Lung (tissue), 12 donors: ENCODE results near the gene NEIL3. TPM values are rescaled to one million over a fixed set of nuclear protein-coding genes. Genes with fewer than 3 reads are reported as not detected.

Experiments
- ATAC-seq: fragments of 200-7000 bp; cut with Tn5 transposase; one replicate; pipeline ENCODE4 v1.9.1; 2020; ENCODE audit warnings: moderate number of reproducible peaks; ENCODE audit not compliant: insufficient read depth, low FRiP score
- DNase-seq, 3 donors: peaks; one replicate each; pipeline ENCODE4 v3.0.0-alpha.2; 2013 to 2017
- H3K27ac ChIP-seq, 2 donors: one replicate each; pipeline ENCODE4 v1.5.1; 2013; ENCODE audit warnings: mild to moderate bottlenecking in 2 of 2, moderate library complexity in 2 of 2, control low read depth in 1 of 2, inconsistent platforms in 1 of 2, low read depth in 1 of 2, low read length in 1 of 2
- H3K27me3 ChIP-seq, 3 donors: one replicate each; pipeline ENCODE4 v1.5.1; 2013; ENCODE audit warnings: low read length in 2 of 3; ENCODE audit not compliant: control insufficient read depth in 3 of 3, insufficient read depth in 3 of 3
- H3K36me3 ChIP-seq, 4 donors: one replicate each; pipeline ENCODE4 v1.5.1; 2013; ENCODE audit warnings: low read length in 4 of 4, mild to moderate bottlenecking in 1 of 4, moderate library complexity in 1 of 4; ENCODE audit not compliant: control insufficient read depth in 4 of 4, insufficient read depth in 4 of 4
- H3K4me1 ChIP-seq, 5 donors: one replicate each; pipeline ENCODE4 v1.5.1; 2013; ENCODE audit warnings: low read length in 5 of 5, mild to moderate bottlenecking in 2 of 5, moderate library complexity in 1 of 5; ENCODE audit not compliant: control insufficient read depth in 5 of 5, insufficient read depth in 5 of 5
- H3K4me3 ChIP-seq: one replicate; pipeline ENCODE4 v1.5.1; 2013; ENCODE audit warnings: mild to moderate bottlenecking, control low read depth, moderate library complexity
- H3K9ac ChIP-seq, 2 donors: one replicate each; pipeline ENCODE4 v1.5.1; 2013; ENCODE audit warnings: low read length in 2 of 2, control low read depth in 1 of 2; ENCODE audit not compliant: insufficient read depth in 1 of 2
- H3K9me3 ChIP-seq, 4 donors: one replicate each; pipeline ENCODE4 v1.5.1; 2013; ENCODE audit warnings: low read length in 3 of 4, mild to moderate bottlenecking in 1 of 4, moderate library complexity in 1 of 4; ENCODE audit not compliant: control insufficient read depth in 4 of 4, insufficient read depth in 3 of 4
- WGBS, 2 donors: extraction: QIAGEN DNeasy Blood & Tissue Kit; methylation state at CpG; one replicate each; pipeline ENCODE4 v1.1.7; 2013; 5-methylcytosine and 5-hydroxymethylcytosine counted together
- polyA plus RNA-seq, 2 donors: library from polyadenylated mRNA; stranded (reverse); fragments of 200-250 nt; gene quantifications; one replicate each; pipeline ENCODE4 v1.2.1, GENCODE V29; 2013
- total RNA-seq, 2 donors: library from RNA; depleted of rRNA in 1 of 2; stranded (reverse); fragments of >200 nt in 1 of 2; gene quantifications; one replicate each; pipeline ENCODE4 v1.2.1, GENCODE V29; 2014 to 2021
- TF ChIP-seq, protein P1 (sequence below): IDR thresholded peaks from 2 replicates; pipeline ENCODE4 v1.5.1; 2012; ENCODE audit warnings: mild to moderate bottlenecking; ENCODE audit errors: control extremely low read depth, extremely low read depth
- donor health status: control.
- donor health status: control.
- donor health status: Bipolar disorder and iron deficiency.
- donor health status: healthy.
- donor health status: DM: yes; HTN: yes; CAD: no.

Gene NEIL3
- total and polyA plus RNA-seq, 4 donors = 0.22 to 2.0 (median 0.32) TPM

DNA sequence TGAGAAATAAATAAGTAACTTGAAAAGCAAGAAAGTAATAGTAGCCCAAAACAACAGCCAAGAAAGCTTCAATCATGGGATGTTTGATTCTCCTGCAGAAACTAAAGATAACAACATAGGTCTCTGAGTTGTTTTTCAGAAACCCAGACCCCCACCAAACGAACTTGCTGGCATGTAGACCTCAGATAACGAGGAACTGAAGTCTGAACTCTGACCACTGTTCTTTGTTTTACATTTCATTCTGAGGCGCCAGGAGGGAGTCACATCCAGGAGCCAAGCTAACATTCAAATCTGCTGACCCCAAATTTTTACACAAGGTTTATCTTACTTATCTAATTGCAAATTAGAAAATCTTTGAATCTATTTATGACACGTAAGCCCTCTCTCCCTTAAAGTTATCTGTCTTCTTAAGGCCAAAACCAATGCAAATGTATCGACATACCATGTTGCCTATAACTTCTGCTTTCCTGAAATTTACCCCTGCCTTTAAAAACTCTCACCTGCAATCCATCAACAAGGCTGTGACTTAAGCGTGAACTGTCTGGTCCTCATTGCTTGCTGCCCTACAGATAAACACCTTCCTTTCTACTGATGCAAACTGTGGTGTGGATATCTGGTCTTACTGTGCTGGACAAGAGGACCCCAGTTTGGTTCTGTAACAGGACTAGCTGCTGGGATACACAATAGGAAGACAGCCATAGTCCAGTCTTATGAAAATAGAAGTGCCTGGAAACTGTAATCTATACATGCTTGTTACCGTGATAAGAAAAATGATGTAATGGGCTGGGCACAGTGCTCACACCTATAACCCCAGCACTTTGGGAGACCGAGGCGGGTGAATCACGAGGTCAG lies 37.5 kb upstream of the NEIL3 start:
- Histone ChIP-seq H3K4me1 (no peaks in the 10 kb centered on the region), H3K27ac (no peak overlapping the region), H3K27me3 (no peaks in the 10 kb centered on the region), H3K9ac (no peak overlapping the region), H3K4me3 (no peak overlapping the region), H3K9me3 (peaks cover 0 to 8% (median 1%) of the 10 kb centered on the region in 4 donors), H3K36me3 (no peaks in the 10 kb centered on the region)
- DNase-seq = no peak
- TF ChIP-seq, protein P1, sequence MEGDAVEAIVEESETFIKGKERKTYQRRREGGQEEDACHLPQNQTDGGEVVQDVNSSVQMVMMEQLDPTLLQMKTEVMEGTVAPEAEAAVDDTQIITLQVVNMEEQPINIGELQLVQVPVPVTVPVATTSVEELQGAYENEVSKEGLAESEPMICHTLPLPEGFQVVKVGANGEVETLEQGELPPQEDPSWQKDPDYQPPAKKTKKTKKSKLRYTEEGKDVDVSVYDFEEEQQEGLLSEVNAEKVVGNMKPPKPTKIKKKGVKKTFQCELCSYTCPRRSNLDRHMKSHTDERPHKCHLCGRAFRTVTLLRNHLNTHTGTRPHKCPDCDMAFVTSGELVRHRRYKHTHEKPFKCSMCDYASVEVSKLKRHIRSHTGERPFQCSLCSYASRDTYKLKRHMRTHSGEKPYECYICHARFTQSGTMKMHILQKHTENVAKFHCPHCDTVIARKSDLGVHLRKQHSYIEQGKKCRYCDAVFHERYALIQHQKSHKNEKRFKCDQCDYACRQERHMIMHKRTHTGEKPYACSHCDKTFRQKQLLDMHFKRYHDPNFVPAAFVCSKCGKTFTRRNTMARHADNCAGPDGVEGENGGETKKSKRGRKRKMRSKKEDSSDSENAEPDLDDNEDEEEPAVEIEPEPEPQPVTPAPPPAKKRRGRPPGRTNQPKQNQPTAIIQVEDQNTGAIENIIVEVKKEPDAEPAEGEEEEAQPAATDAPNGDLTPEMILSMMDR = no peak
- WGBS, 2 donors = 80 to 88% methylated on average over 10 of the region's 10 CpGs
- no peak for ATAC-seq

DNA sequence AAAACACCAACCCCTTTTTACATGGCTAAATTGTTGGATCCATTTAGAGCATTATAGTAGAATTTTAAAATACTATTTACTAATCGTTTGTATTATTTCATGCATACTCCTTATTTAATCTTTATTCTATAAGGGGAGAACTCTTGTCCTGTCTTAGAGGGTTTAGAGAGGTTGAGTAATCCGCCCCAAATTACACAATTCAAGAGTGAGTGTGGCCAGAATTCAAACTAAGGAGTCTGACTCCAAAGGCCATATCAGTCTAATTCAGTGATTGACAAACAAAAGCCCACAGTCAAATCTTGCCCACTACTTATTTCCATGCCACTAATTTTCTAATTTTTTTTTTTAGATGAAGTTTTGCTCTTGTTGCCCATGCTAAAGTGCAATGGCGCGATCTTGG lies 33.7 kb upstream of the NEIL3 start:
- Histone ChIP-seq H3K27ac (no peak overlapping the region), H3K27me3 (no peaks in the 10 kb centered on the region), H3K4me3 (no peak overlapping the region), H3K4me1 (no peaks in the 10 kb centered on the region), H3K36me3 (no peaks in the 10 kb centered on the region), H3K9me3 (peaks cover 0 to 8% (median 1%) of the 10 kb centered on the region in 4 donors), H3K9ac (no peak overlapping the region)
- TF ChIP-seq, protein P1 = no peak
- DNase-seq (no peak), ATAC-seq (no peak)
- WGBS, 2 donors = 61 to 63% methylated on average over 4 of the region's 4 CpGs

DNA sequence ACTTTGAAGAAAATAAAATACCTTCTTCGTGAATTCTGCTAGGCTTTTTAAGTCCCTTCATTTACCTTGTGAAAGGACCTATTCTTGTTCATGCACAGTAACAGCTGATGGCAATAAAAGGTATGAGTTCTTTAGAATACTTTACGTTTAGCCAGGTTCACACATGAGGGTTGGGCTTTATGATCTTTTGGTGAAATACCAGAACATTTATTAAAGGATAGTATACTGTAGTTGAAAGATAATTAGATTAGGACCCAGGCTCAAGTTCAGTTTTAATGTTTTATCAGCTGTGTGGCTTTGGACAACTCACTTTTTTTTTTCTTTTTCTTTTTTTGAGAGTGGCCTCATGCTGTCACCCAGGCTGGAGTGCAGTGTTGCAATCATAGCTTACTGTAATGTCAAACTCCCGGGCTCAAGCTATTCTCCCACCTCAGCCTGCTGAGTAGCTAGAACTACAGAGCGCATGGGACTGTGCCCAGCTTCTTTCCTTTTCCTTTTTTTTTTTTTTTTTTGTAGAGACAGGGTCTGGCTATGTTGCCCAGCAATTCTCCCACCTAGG lies 28.2 kb upstream of the NEIL3 start:
- DNase-seq (peak; percentile 29 to 78 (median 54)), ATAC-seq (no peak)
- no peak overlapping the region for H3K4me3 ChIP-seq
- H3K36me3 ChIP-seq = no peaks in the 10 kb centered on the region
- H3K9me3 ChIP-seq = no peaks in the 10 kb centered on the region
- WGBS, 2 donors = 46 to 53% methylated on average over 4 of the region's 4 CpGs
- TF ChIP-seq, protein P1 = no peak
- no peak overlapping the region for H3K27ac ChIP-seq
- H3K9ac ChIP-seq = no peak overlapping the region
- peaks cover 0 to 24% (median 8%) of the 10 kb centered on the region in 5 donors for H3K4me1 ChIP-seq
- no peaks in the 10 kb centered on the region for H3K27me3 ChIP-seq
